GM19328 (cell line): ENCODE results near the gene ARHGAP15.
A peak's percentile ranks its signal among the peaks of the same experiment; 100 is the strongest.

Experiments
- ATAC-seq: cut with Tn5 transposase; IDR thresholded peaks from one replicate; pipeline ENCODE4 v1.9.1; 2021; ENCODE audit warnings: mild to moderate bottlenecking, moderate library complexity; ENCODE audit not compliant: unreplicated experiment

The ARHGAP15 gene

DNA sequence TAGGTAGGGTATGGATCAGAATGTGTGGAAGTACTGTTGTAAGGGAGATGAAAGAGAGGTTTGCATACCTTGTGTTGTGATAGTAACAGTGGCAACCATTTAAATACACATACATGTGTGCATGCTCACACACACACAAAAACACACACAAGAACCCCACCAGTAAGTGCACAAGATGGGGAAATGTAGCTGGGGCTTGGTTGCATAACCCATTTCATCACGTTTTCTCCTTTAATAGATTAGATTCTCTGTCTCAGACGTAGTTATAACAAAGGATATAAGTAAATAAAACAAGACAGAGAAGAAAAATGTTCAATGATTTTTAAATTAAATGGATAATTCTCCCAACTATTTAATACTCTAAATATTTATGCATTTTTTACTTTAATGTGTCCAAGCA is 13.4 kb downstream of the ARHGAP15 start:
- no peak for ATAC-seq

DNA sequence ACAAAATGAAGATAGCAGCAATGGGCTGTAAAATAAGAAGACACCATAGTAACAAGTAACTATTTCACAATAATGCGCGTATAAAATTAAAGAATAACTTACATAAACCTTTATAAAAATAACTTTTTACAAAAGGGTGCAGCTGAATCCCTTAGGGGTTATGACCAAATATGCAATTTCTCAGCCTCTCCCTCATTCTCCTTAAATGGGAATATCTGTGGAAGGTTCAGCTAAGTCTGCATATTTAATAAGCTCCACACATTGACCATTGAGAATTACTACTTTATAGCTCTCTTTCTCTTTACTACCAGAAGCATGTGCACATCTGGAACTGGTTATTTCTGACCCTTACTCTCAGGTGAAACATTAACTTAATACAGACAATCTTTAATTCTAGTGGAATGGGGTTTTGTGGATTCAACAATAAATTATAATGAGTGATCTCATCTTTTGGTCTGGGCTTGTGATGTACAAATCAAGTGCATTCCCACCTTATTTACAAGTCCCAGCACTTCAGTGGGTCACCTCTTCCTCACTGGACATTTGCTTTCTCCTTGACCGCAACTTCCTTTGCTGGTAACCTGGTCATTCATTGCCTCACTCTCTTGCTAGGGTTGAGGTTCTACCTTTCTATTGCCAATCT is 15.7 kb downstream of the ARHGAP15 start:
- ATAC-seq, result no peak

DNA sequence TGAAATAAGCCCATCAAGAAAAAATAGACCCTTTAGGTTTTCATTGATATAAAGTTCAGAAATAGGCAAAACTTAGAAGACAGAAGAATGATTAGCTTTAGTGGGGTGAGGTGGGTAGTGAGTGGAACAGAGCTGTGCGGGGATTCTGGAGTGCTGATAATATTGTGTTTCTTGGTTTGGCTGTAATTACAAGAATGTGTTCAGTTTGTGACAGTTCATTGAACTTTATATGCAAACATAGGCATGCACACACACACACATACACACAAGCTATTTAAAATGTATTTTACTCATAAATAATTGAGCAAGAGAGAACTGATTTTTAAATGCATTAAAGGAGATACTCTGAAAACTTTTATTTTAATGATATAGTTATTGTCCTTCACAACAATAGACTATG is 17.1 kb downstream of the ARHGAP15 start:
- ATAC-seq, result no peak

DNA sequence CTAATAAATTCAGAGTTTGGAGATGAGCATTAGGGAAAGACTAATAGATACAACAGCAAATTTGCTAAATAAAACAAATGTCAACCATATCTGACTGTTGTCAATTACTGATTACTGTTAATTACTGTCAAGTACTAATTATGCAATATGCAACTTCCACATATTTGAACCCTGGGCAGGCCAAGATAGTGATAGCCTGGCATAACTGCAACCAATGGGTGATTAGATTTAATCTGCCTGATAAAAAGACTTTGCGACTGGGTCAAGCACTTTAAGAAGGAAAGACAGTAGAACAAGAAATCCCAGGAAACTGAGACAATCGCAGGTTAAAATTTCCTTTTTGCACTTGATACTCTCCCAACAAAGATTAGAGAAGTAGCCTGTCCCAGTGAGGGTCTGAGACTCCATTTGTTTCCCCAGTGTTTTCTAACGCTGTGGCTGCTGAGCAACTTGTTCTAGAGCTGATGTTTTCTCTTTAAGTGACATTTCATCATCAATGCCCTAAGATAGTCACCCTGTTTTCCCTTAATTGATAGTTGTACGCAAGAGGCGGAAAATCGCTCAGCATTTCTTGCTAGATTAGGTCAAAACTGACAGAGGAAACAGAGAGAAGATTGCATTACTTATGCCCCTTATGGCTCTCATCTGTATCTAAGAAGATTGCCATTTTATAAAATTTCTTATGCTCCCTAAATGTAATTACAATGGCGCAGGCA is 17.8 kb downstream of the ARHGAP15 start:
- ATAC-seq, result no peak

DNA sequence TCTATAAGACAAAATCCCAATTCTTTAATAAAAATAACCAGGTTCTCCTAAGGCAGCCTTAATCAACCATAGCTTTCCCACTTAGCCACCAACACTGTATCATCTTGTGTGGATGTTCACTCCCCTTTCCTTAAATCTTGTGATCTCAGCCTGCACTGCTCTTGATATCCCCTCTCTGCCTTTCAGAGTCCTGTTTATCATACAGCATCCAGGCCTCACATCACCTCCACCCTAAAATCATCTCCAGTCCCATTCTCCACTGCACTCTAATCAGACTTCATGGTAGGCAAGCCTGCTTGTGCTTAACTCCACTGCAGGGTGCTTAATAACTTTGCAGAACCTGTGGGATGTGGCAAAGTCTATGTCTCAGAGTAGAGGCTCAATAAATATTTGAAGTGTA is 18.8 kb downstream of the ARHGAP15 start:
- ATAC-seq, result no peak

DNA sequence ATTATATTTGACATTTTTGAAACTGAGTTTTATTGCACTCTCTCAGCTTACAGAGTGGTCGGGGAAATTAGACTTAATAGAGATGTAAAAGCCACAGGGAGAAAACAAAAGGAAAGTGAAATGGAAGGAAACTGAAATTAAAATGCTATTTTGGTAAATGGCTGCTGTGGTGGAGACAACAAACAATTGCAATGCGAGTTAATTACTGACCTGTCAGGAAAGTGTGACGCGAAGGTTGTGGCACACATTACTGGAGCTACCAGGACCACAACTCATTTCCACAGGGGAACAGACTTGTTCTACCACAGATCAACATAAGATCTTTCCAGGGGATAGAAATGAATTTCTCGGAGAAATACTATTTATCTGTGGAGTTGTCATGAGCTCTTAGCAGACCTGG is 19.5 kb downstream of the ARHGAP15 start:
- no peak for ATAC-seq

DNA sequence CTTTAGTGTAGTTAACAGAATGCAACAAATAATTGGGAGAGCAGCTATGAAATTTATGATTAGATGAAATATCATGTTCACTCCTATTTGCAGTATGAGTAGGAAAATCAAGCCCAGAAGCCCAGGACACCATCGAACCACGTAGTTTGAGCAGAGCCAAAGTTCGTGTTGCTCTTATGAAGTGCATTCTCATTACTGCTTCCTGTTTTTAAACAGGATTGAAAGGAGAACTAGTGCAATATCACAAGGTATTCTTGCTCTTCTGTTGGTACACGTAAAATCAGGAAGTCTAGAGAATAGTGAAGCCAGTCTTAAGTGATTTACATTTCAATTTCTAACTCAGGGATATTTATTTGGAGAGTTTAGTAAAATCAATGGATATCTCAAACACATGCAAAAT is 21.1 kb downstream of the ARHGAP15 start:
- ATAC-seq, result peak; percentile 50

DNA sequence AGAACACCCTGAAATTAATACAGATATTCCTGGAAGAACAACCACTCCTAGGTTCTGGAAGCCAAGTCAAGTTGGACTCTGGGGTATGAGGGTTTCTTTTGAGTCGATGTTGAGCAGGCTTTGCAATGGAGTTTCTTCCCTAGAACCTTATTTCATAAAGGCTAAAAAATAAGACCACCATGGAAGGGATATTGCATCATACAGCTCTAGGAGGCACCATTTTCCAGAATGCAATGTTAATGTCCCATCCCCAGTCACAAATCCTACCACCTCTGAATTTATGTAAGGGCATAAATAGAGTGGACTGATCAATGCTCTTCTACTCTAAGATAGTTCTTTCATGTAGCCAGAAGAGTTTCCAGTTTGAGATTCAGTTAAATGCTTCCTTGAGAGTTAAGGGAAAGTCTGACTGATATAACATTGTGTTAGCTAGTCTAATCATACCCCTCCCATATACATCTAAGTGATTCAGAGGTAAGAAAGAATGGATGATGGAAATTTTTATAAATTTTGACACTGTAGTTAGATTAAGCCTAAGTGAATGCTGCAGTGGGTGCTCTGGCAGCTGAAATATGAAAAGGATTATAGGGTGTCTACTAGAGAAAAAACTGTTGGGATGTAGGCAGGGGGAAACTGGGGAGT is 22.0 kb downstream of the ARHGAP15 start:
- no peak for ATAC-seq

DNA sequence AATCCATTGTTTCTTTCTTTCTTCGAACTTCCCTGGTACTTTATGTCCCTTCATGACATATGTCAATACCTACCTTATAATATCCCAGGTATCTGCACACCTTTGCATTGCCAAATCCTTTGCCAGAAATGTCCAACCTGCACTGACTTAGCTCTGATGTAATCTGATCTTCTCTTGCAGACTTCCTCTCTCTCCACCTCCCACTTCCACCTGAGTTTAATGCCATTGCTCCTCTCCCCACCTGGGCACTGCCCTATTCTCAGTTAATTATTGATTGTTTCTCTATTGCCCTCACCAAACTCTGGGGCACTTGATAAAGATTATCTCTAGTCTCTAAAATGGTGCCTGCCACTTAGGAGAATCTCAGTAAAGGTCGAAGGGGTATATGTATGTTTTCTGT is 23.0 kb downstream of the ARHGAP15 start:
- no peak for ATAC-seq

DNA sequence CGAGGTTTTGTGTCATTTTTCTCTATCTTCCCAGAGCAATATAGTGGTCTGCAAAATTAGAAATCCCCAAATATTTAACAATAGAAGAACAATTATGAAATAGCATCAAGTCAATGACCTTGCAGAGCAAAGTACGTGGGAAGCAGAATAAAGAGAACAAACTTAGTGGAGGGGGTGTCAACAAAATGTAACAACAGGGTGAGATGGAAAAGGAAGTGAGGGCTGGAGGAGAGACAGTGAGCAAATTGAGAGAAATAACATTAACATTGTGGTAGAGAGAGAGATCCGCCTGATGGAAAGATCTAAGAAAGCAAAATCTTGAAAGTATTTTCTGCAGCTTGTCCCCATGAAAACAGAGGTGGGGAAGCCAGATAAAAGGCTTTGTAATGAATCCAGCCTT is 23.4 kb downstream of the ARHGAP15 start:
- ATAC-seq, result no peak

DNA sequence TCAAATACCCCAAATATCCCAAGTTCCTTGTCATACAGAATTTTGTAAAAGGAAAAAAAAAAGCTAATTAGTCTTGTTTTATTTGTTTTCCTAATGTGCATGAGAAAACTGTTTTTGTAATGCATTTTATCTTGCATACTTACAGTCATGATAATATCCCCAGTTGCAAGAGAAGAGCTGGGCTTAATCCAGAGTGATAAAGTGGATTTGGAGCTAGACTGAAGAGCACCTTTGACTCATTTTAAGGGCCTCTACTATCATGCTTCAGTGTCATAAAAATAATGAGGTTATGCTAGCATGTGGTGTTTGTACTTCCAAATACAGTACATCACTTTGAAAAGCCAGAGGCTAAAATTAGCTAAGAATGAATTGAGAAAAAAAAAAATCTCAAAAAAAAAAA is 26.4 kb downstream of the ARHGAP15 start:
- ATAC-seq, result no peak

DNA sequence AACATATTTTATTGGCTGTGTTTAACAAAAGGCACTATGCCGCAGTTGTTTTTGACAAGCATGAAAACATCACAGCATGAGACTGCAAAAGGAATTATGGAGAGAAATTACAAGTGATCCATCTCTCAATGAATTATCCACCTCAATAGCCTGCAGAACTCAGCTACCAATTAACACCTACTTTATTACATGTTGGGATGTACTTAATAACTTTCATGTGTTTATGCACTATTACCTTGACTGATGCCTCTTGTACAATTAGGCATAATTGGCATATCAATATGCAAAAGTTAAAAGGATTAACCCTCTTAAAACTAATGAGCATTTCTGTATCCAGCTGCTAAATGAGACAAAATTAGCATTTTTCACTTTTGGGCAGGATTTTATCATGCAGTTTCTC is 27.8 kb downstream of the ARHGAP15 start:
- no peak for ATAC-seq

DNA sequence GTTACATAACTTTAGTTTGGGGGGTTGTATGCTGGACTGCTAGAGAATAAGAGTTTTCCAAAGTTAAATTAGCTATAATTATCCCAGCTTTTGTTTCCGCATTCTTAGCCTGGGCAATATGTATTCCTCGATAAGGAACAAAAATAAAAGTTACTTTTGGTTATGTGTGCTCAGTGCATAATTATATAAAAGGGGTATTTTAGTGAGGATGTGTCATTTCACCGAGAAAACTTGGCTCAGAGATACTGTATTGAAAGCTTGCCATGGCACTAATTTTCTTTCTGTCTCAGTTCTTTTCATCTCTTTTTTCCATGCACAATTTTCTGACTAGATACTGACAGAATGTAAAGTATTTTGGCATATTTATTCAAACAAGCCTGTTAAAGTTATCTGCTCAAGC is 28.2 kb downstream of the ARHGAP15 start:
- ATAC-seq, result no peak

DNA sequence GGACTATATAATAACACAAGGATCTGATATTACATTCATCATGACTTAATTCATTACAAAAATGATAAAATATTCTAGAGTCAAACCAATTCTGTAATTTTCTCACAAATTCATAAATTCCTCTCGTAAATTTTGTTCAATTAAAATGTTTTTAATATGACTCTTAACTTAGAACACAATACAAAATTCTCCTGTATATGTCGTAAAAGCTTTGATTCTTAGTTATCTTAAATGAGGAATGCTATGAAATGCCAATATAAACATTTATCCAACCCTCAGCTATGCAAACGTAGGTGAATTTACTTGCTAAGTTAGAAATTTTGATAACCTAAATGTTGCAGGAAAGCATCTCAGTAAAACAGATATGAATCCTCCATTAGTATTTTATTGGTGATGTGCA is 28.9 kb downstream of the ARHGAP15 start:
- no peak for ATAC-seq

DNA sequence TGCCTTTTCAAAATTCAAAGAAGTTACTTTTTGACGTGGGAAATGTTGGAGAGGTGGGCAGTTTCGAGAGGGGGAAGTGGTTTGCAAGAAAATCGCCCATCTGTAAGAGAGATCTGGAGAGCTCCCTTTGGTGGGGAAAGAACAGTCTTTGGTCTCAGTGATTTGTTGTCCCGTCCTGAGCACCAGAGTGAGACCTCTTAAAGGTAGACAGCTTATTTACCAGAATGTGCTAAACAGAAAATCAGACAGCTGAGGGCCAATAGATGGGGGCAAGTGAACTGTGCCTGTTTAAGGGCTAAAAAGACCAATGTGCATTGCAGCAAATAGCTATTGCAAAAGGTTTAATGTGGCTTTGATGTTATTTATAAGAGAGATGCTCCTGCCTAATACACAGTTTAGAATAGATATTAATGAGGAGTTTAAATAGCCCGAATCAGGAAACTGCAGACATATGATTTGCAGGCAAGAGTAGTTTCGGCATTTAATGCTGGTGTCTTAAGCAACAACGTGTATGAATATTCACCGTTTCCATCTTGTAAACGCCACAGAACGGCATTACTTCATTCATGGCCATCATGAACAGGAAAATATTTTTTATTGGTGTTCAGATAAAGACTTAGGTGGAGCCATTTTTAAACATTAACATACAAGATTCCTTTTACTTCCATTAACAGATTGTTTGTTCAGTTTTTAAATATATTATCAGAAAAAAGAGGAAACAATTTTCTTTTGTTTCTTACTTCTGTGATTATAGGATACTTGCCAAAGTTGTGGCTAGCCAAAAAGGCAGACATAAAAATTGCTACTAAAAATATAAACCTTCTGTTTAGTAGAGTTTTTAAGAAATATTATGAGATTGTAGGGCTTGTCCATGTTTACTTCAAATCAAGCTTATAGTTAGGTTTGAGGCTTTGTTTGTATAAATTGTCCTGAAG is 29.6 kb downstream of the ARHGAP15 start:
- ATAC-seq, result no peak

DNA sequence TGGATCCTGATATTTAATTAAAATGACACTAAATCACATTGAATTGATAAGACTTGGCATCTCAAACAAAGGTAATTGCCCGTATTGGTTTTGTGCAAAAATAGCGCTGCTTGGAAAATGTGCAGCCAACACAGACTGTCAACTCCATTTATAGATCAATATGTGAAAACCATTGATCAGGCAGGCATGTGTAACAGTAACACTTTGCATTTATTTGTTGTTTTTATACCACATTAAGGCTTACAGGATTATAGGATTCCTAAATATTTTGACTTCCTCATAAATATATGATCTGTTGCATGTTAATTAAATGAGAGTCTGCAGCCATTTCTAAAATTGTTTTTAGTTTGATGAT is 30.2 kb downstream of the ARHGAP15 start:
- ATAC-seq, result no peak

DNA sequence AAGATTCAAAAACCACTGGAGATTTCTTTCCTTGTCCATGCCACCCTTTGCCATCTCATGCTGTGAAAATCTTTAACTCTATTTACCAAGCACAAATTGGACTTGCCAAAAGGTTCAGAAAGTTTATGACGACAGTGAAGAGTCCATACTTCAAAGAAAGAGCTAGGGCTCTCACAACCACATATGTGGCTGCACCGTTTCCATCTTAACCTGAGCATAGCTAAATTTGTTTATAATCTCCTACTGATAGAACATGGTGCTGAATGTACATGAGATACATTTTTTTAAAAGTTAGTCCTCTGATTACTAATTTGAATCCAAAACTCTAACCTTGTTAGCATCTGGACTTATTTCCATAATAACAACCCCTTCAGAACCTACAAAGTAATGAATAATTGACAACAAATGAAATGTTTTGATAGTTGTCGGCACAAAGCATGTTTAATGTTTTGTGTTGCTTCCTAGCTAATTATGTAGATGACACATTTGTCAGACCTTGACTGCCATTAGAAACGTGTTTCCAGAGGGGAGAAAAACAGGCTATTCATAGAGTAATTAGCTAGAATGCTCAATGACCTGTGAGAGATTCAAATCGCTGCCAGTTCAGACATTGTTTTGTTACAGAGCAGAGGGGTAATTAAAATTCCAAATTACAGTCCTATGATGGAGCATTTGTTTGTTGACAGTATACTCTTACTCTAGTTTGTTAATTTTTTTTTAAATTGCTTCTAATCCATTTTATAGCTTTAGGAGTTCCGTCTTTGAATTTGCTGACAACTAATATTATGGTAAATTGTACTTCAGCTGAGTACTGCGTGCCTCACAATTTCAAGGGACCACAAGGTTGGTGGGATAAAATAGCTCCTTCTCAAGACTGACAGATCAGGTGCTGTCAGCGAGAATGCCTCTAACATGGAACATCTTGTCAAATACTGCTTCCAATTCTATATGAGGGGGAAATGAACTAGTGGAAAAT is 31.8 kb downstream of the ARHGAP15 start:
- ATAC-seq, result no peak

DNA sequence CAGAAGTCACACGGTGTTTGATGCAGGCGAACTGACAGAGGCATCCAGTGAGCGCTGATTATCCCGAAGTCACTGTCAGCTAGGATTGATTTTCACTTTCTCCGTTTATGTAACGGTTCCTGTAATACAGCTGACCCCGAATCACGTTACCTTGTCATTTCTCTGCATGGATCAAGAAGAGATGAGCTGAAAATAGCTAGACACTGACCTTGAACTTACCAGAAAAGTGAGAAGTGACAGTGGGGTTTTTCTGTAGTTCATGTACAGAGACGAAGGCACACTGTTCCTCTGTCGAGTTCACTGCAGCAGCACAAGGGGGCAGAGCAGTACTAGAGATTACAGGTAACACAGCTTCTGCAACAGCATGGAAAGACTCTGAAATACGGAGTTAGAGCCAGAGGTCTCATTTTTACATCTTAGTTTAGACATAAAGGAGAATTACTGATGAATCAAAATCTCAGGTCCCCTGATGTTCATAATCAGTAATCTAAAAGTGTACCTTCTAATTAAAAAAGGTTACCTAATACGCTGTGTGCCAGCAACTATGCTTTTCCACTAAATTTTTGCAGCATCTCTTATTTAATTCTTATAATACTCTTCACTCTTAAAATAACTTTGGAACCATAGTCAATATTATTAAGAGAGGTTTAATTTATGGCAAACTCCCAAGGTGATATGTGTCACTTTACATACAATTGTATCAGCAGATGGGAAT is 33.1 kb downstream of the ARHGAP15 start:
- ATAC-seq, result peak; percentile 62

DNA sequence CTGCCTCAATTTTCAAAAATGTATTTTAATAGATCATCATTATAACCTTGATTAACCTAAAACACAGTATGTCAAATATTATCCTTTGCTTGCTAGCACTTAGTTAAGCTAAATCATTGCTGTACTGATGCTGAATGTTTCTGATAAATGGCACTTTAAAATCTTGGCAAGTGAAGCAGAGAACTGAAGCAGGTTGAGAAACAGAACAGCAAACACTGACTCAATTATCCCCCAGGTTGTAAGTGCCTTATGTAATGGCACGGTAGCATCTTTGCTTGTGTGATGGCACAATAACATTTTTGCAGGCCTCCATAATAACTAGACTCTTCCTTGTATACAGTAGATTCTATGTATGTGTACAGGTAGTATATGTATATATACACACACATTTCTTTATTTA is 33.8 kb downstream of the ARHGAP15 start:
- ATAC-seq, result no peak

DNA sequence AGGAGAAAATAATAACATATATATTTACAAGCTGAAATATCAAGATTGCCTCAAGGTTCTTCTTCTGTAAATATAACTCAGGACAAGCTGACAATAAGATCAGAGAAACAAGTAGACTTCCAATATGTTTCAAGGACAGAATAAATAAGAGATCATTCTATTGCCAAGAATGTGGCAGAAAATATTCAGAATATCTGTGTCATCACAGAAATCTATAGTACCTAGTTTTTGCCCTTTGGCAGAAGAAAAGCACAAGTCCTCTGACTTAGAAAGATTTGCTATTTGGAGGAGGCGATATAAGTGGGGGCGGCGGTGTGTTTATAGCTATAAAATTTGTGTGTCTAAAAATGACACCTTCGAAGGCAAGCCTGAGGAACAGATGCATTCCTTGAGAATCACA is 34.3 kb downstream of the ARHGAP15 start:
- ATAC-seq, result no peak
